CD4-positive, alpha-beta memory T cell (primary cell): ENCODE results near the gene ELF1. TPM values are rescaled to one million over a fixed set of nuclear protein-coding genes. Genes with fewer than 3 reads are reported as not detected.
"Not testable (repeated sequence)": the region's sequence is repeated elsewhere in the genome, so short reads cannot be mapped to it uniquely, and the experiment has no call there.

Experiments
- CTCF ChIA-PET: fragments of 350-600 bp; sonication (Branson Sonifier 250); formaldehyde crosslinking; loops from one replicate; lab custom pipeline; 2021; ENCODE audit warnings: inconsistent platforms; ENCODE audit not compliant: partially characterized antibody; lab: Charles Lee
- POLR2A ChIA-PET: fragments of 350-600 bp; sonication (Branson Sonifier 250); formaldehyde crosslinking; loops from one replicate; lab custom pipeline; 2021; ENCODE audit not compliant: partially characterized antibody; lab: Charles Lee
- DNase-seq, 5 donors: peaks; one replicate each; pipeline versions ENCODE4 v3.0.0 to v3.0.0-alpha.2; 2020 to 2022; ENCODE audit warnings: mixed read lengths in 1 of 5
- H3K27ac ChIP-seq: one replicate; pipeline ENCODE4 v1.7.0; 2013; ENCODE audit warnings: low read depth, low read length
- H3K27me3 ChIP-seq: 2 replicates; pipeline ENCODE4 v1.7.0; 2013; ENCODE audit warnings: mild to moderate bottlenecking, low read length, moderate library complexity; ENCODE audit not compliant: insufficient read depth
- H3K36me3 ChIP-seq: 2 replicates; pipeline ENCODE4 v1.7.0; 2013; ENCODE audit warnings: mild to moderate bottlenecking, low read length, moderate library complexity; ENCODE audit not compliant: insufficient read depth
- H3K4me1 ChIP-seq: 2 replicates; pipeline ENCODE4 v1.7.0; 2013; ENCODE audit warnings: mild to moderate bottlenecking, low read length, moderate library complexity; ENCODE audit not compliant: insufficient read depth
- H3K4me3 ChIP-seq, 2 donors: one replicate each; pipeline ENCODE4 v1.7.0; 2013; ENCODE audit warnings: low read length in 2 of 2, mild to moderate bottlenecking in 1 of 2
- H3K9me3 ChIP-seq, 2 donors: one replicate each; pipeline ENCODE4 v1.7.0; 2013; ENCODE audit warnings: low read length in 2 of 2, control low read depth in 1 of 2; ENCODE audit not compliant: control insufficient read depth in 1 of 2
- H3K27ac Mint-ChIP-seq, 7 donors: one replicate each; pipeline ENCODE4 v1.8.0; 2020 to 2021; ENCODE audit warnings: mixed read lengths in 7 of 7, mild to moderate bottlenecking in 6 of 7, inconsistent platforms in 3 of 7, moderate library complexity in 3 of 7
- H3K27me3 Mint-ChIP-seq, 2 donors: one replicate each; pipeline ENCODE4 v1.8.0; 2020 to 2021; ENCODE audit warnings: mixed read lengths in 2 of 2
- H3K36me3 Mint-ChIP-seq, 2 donors: one replicate each; pipeline ENCODE4 v1.8.0; 2020 to 2021; ENCODE audit warnings: mixed read lengths in 2 of 2, inconsistent platforms in 1 of 2, mild to moderate bottlenecking in 1 of 2
- H3K4me1 Mint-ChIP-seq, 4 donors: one replicate each; pipeline ENCODE4 v1.8.0; 2020 to 2021; ENCODE audit warnings: mixed read lengths in 4 of 4, mild to moderate bottlenecking in 1 of 4
- H3K4me3 Mint-ChIP-seq, 8 donors: one replicate each; pipeline ENCODE4 v1.8.0; 2020 to 2021; ENCODE audit warnings: mixed read lengths in 8 of 8, mild to moderate bottlenecking in 7 of 8, moderate library complexity in 6 of 8, inconsistent platforms in 3 of 8
- H3K9me3 Mint-ChIP-seq, 8 donors: one replicate each; pipeline ENCODE4 v1.8.0; 2020 to 2021; ENCODE audit warnings: mixed read lengths in 8 of 8, mild to moderate bottlenecking in 5 of 8, inconsistent platforms in 3 of 8, moderate library complexity in 1 of 8
- intact Hi-C: fragments of 100-400 bp; cut with micrococcal nuclease; formaldehyde crosslinking; loops from one replicate; pipeline ENCODE4 v1.15.1; 2023
- polyA plus RNA-seq, 2 donors: library from polyadenylated mRNA; unstranded; fragments of 300-500 nt; fragmentation: Illumina TruSeq; gene quantifications; one replicate each; pipeline ENCODE4 v1.2.3, GENCODE V29; 2021
- total RNA-seq, 2 experiments: library from RNA; stranded (reverse); gene quantifications; one replicate each; pipeline ENCODE4 v1.2.3, GENCODE V29; 2021

The ELF1 gene
- total and polyA plus RNA-seq, 4 experiments from 2014 or later = 136 to 192 (median 168) TPM

GRCh38 chr13:40884175-40884574, 134.9 kb downstream of the ELF1 start:
- H3K27me3 ChIP-seq, H3K36me3 ChIP-seq, H3K27me3 Mint-ChIP-seq, H3K4me3 ChIP-seq, H3K9me3 ChIP-seq, H3K27ac ChIP-seq, H3K4me3 Mint-ChIP-seq, H3K27ac Mint-ChIP-seq, intact Hi-C loops, DNase-seq, POLR2A ChIA-PET: not testable (repeated sequence)
- H3K36me3 Mint-ChIP-seq = peaks cover 40 to 62% of the 10 kb centered on the region in 2 donors
- peaks cover 12 to 39% (median 23%) of the 10 kb centered on the region in 4 donors for H3K4me1 Mint-ChIP-seq
- peaks cover 15% of the 10 kb centered on the region for H3K4me1 ChIP-seq
- CTCF ChIA-PET = interaction anchor here (0.7 kb wide), 1 partner anchor 413 kb away, joined by 3 read pairs; no protein-coding TSS in a partner anchor
- peaks cover 2 to 27% (median 17%) of the 10 kb centered on the region in 8 donors for H3K9me3 Mint-ChIP-seq

Other genes starting within 250 kb of the ELF1 start
- gene MRPS31, start 248.1 kb downstream of the ELF1 start, total RNA-seq = 10 to 100 TPM; 37.7 to 39.5 TPM
- gene MRPS31, start 248.1 kb downstream of the ELF1 start, polyA plus RNA-seq = 10 to 100 TPM; 48.2 to 58.5 TPM
- gene SLC25A15, start 229.7 kb downstream of the ELF1 start, total RNA-seq = 1 to 10 TPM; 7.9 to 8.5 TPM
- gene SLC25A15, start 229.7 kb downstream of the ELF1 start, polyA plus RNA-seq = 1 to 10 TPM; 4.2 to 5.0 TPM
- gene WBP4, start 42.2 kb upstream of the ELF1 start, total RNA-seq = 1 to 10 TPM; 8.4 to 9.1 TPM
- gene WBP4, start 42.2 kb upstream of the ELF1 start, polyA plus RNA-seq = 1 to 10 TPM; 1.9 to 4.1 TPM
- 10 to 100 TPM in 1 of 2 experiments, 1 to 10 TPM in 1; 9.9 to 10.5 TPM for gene KBTBD6, start 113.5 kb upstream of the ELF1 start, total RNA-seq
- 1 to 10 TPM; 4.2 to 4.9 TPM for gene KBTBD6, start 113.5 kb upstream of the ELF1 start, polyA plus RNA-seq
- 10 to 100 TPM; 11.1 to 11.8 TPM for gene KBTBD7, start 175.3 kb upstream of the ELF1 start, total RNA-seq
- 1 to 10 TPM; 4.9 to 7.8 TPM for gene KBTBD7, start 175.3 kb upstream of the ELF1 start, polyA plus RNA-seq
- gene MTRF1, start 244.3 kb upstream of the ELF1 start, total RNA-seq = 10 to 100 TPM; 29.5 to 30.1 TPM
- gene MTRF1, start 244.3 kb upstream of the ELF1 start, polyA plus RNA-seq = 10 to 100 TPM in 1 of 2 donors, 1 to 10 TPM in 1; 5.3 to 16.0 TPM